Measurements from ENCODE around the gene ARL4A. TPM values are rescaled to one million over a fixed set of nuclear protein-coding genes. Genes with fewer than 3 reads are reported as not detected.
A peak's percentile ranks its signal among the peaks of the same experiment; 100 is the strongest.

Gene ARL4A
- total and polyA plus RNA-seq, 2 of the 13 experiments (the other 11 are each of a cell fraction or from before 2014, with no cell fraction given), result 10.8 to 25.6 TPM

DNA sequence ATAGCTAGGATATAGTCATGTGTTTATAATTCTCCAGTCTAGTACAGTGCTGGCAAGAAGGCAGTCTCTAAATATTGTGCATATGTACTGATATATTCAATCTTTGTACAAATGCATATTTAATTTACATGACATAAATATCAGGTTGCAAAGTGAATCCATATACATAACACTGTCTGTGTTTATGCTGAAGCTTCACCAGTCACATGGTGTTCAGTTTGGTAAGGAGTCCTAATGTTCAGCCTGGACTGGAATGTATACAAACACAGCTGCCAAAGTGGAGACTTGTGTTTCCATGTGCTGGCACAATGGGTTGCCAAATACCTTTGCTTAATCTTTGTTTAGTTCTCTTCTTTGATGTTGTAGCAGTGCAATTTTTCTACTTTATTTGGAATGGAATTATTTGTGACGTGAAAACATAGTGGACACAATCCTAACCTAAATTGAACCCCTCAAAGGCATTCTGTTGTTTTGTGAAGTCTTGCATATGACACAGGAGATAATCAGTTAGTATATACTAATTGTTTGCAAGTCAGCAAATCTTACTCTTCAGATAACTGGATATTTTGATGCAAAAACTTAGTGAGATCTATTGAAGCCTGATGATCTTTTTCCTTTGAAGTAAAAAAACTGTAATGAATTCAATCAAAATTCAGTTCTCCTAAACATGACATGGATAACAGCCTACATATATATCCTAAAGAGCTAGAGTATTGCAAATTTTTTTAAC is 17.3 kb upstream of the ARL4A start (continued):
- TF ChIP-seq, protein P1, sequence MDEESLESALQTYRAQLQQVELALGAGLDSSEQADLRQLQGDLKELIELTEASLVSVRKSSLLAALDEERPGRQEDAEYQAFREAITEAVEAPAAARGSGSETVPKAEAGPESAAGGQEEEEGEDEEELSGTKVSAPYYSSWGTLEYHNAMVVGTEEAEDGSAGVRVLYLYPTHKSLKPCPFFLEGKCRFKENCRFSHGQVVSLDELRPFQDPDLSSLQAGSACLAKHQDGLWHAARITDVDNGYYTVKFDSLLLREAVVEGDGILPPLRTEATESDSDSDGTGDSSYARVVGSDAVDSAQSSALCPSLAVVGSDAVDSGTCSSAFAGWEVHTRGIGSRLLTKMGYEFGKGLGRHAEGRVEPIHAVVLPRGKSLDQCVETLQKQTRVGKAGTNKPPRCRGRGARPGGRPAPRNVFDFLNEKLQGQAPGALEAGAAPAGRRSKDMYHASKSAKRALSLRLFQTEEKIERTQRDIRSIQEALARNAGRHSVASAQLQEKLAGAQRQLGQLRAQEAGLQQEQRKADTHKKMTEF (CRISPR knock-in tag; IDR thresholded peaks at IDR 0.05), result 0 out of 2 replicates have a peak, but pooled peaks have one; percentile 30
- no peak for TF ChIP-seq ZNF83 (CRISPR knock-in tag; IDR thresholded peaks at IDR 0.05; ENCODE audit: borderline replicate concordance)
- TF ChIP-seq ZNF232 (CRISPR knock-in tag; IDR thresholded peaks at IDR 0.05; ENCODE audit: borderline replicate concordance), result no peak
- TF ChIP-seq, protein P2, sequence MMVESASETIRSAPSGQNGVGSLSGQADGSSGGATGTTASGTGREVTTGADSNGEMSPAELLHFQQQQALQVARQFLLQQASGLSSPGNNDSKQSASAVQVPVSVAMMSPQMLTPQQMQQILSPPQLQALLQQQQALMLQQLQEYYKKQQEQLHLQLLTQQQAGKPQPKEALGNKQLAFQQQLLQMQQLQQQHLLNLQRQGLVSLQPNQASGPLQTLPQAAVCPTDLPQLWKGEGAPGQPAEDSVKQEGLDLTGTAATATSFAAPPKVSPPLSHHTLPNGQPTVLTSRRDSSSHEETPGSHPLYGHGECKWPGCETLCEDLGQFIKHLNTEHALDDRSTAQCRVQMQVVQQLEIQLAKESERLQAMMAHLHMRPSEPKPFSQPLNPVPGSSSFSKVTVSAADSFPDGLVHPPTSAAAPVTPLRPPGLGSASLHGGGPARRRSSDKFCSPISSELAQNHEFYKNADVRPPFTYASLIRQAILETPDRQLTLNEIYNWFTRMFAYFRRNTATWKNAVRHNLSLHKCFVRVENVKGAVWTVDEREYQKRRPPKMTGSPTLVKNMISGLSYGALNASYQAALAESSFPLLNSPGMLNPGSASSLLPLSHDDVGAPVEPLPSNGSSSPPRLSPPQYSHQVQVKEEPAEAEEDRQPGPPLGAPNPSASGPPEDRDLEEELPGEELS (CRISPR knock-in tag; IDR thresholded peaks at IDR 0.05), result peak; percentile 61
- no peak for TF ChIP-seq ZNF335 (CRISPR knock-in tag; IDR thresholded peaks at IDR 0.05)
- TF ChIP-seq ZMAT3 (CRISPR knock-in tag; conservative IDR thresholded peaks at IDR 0.05), result no peak
- no peak for TF ChIP-seq ZNF329 (CRISPR knock-in tag; IDR thresholded peaks at IDR 0.05; ENCODE audit: low read depth)
- TF ChIP-seq ZNF567 (CRISPR knock-in tag; IDR thresholded peaks at IDR 0.05; ENCODE audit: borderline replicate concordance), result no peak
- no peak for TF ChIP-seq ZNF660 (CRISPR knock-in tag; IDR thresholded peaks at IDR 0.05; ENCODE audit: borderline replicate concordance, low read depth)
- no peak for TF ChIP-seq U2AF1 (optimal IDR thresholded peaks at IDR 0.05; ENCODE audit: low read depth, low read length)
- TF ChIP-seq CEBPG (CRISPR knock-in tag; IDR thresholded peaks at IDR 0.05), result peak; percentile 74
- no peak; the same call in 1 of the 2 replicates for TF ChIP-seq FOXK2 (IDR thresholded peaks at IDR 0.05)
- TF ChIP-seq, protein P3, sequence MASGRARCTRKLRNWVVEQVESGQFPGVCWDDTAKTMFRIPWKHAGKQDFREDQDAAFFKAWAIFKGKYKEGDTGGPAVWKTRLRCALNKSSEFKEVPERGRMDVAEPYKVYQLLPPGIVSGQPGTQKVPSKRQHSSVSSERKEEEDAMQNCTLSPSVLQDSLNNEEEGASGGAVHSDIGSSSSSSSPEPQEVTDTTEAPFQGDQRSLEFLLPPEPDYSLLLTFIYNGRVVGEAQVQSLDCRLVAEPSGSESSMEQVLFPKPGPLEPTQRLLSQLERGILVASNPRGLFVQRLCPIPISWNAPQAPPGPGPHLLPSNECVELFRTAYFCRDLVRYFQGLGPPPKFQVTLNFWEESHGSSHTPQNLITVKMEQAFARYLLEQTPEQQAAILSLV (CRISPR knock-in tag; IDR thresholded peaks at IDR 0.05; ENCODE audit: borderline replicate concordance), result no peak
- TF ChIP-seq TAF15 (IDR thresholded peaks at IDR 0.05; ENCODE audit: low read depth, low read length, poor library complexity, severe bottlenecking), result no peak
- TF ChIP-seq, protein P4, sequence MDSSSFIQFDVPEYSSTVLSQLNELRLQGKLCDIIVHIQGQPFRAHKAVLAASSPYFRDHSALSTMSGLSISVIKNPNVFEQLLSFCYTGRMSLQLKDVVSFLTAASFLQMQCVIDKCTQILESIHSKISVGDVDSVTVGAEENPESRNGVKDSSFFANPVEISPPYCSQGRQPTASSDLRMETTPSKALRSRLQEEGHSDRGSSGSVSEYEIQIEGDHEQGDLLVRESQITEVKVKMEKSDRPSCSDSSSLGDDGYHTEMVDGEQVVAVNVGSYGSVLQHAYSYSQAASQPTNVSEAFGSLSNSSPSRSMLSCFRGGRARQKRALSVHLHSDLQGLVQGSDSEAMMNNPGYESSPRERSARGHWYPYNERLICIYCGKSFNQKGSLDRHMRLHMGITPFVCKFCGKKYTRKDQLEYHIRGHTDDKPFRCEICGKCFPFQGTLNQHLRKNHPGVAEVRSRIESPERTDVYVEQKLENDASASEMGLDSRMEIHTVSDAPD (CRISPR knock-in tag; IDR thresholded peaks at IDR 0.05), result peak; percentile 81
- TF ChIP-seq FOXA3 (CRISPR knock-in tag; IDR thresholded peaks at IDR 0.05), result peak; percentile 84
- TF ChIP-seq, protein P5, sequence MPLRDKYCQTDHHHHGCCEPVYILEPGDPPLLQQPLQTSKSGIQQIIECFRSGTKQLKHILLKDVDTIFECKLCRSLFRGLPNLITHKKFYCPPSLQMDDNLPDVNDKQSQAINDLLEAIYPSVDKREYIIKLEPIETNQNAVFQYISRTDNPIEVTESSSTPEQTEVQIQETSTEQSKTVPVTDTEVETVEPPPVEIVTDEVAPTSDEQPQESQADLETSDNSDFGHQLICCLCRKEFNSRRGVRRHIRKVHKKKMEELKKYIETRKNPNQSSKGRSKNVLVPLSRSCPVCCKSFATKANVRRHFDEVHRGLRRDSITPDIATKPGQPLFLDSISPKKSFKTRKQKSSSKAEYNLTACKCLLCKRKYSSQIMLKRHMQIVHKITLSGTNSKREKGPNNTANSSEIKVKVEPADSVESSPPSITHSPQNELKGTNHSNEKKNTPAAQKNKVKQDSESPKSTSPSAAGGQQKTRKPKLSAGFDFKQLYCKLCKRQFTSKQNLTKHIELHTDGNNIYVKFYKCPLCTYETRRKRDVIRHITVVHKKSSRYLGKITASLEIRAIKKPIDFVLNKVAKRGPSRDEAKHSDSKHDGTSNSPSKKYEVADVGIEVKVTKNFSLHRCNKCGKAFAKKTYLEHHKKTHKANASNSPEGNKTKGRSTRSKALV (CRISPR knock-in tag; IDR thresholded peaks at IDR 0.05), result no peak

All from HepG2 (cell line).